Common myeloid progenitor, CD34-positive (primary cell): ENCODE measurements around the gene NPR1.
A peak's percentile ranks its signal among the peaks of the same experiment; 100 is the strongest.

Source experiments
- CTCF ChIA-PET: fragments of 350-600 bp; sonication (Branson Sonifier 250); formaldehyde crosslinking; loops from one replicate; lab custom pipeline; 2021; ENCODE audit warnings: antibody characterized with exemption; lab: Charles Lee
- POLR2A ChIA-PET: fragments of 350-600 bp; sonication (Branson Sonifier 250); formaldehyde crosslinking; loops from one replicate; lab custom pipeline; 2021; ENCODE audit warnings: antibody characterized with exemption; lab: Charles Lee
- DNase-seq, 3 donors: peaks; one replicate each; pipeline versions ENCODE4 v3.0.0 to v3.0.0-alpha.2; 2013
- H3K27ac ChIP-seq, 2 experiments: 1 replicate in 1 of 2; 2 replicates in 1 of 2; pipeline ENCODE4 v1.7.0; 2013; ENCODE audit warnings: inconsistent platforms in 2 of 2, low read length in 2 of 2, mild to moderate bottlenecking in 2 of 2, low read depth in 1 of 2, moderate library complexity in 1 of 2; ENCODE audit not compliant: severe bottlenecking in 2 of 2, insufficient read depth in 1 of 2, poor library complexity in 1 of 2
- H3K27me3 ChIP-seq, 5 experiments: replicated peaks in 2 of 5; 1 replicate in 3 of 5; 2 replicates in 2 of 5; pipeline versions ENCODE4 v1.6.1 to v1.7.0; 2013; ENCODE audit warnings: low read length in 4 of 5, mild to moderate bottlenecking in 2 of 5, moderate library complexity in 2 of 5, inconsistent platforms in 1 of 5; ENCODE audit not compliant: insufficient read depth in 5 of 5, control insufficient read depth in 4 of 5
- H3K36me3 ChIP-seq, 4 experiments: 1 replicate in 2 of 4; 2 replicates in 2 of 4; pipeline versions ENCODE4 v1.6.1 to v1.7.0; 2013; ENCODE audit warnings: low read length in 3 of 4, control low read depth in 1 of 4, mild to moderate bottlenecking in 1 of 4; ENCODE audit not compliant: control insufficient read depth in 4 of 4, insufficient read depth in 4 of 4
- H3K4me1 ChIP-seq, 4 experiments: 1 replicate in 3 of 4; 2 replicates in 1 of 4; pipeline versions ENCODE4 v1.6.1 to v1.7.1; 2013; ENCODE audit warnings: low read length in 3 of 4, mild to moderate bottlenecking in 3 of 4, control low read depth in 1 of 4, inconsistent platforms in 1 of 4, moderate library complexity in 1 of 4; ENCODE audit not compliant: control insufficient read depth in 4 of 4, insufficient read depth in 4 of 4; ENCODE audit errors: control extremely low read depth in 1 of 4
- H3K4me3 ChIP-seq, 7 experiments: 1 replicate in 4 of 7; 2 replicates in 3 of 7; pipeline versions ENCODE4 v1.5.1 to v1.7.0; 2013; ENCODE audit warnings: mild to moderate bottlenecking in 7 of 7, low read length in 6 of 7, moderate library complexity in 6 of 7, inconsistent platforms in 2 of 7, low read depth in 2 of 7, control low read depth in 1 of 7; ENCODE audit not compliant: insufficient read depth in 4 of 7, control insufficient read depth in 1 of 7; ENCODE audit errors: extremely low read depth in 1 of 7
- H3K9me3 ChIP-seq, 5 experiments: 1 replicate in 4 of 5; 2 replicates in 1 of 5; pipeline versions ENCODE4 v1.6.1 to v1.7.1; 2013; ENCODE audit warnings: low read length in 4 of 5, mild to moderate bottlenecking in 2 of 5, inconsistent platforms in 1 of 5, low read depth in 1 of 5, moderate library complexity in 1 of 5; ENCODE audit not compliant: control insufficient read depth in 4 of 5, insufficient read depth in 2 of 5; ENCODE audit errors: control extremely low read depth in 1 of 5
- WGBS: methylation state at CpG from one replicate; pipeline ENCODE4 v1.1.5; 2013; ENCODE audit not compliant: insufficient coverage; 5-methylcytosine and 5-hydroxymethylcytosine counted together

Gene NPR1

GRCh38 chr1:153673511-153673910 lies 5.0 kb upstream of the NPR1 start:
- peaks cover 0 to 13% (median 2%) of the 10 kb centered on the region in 4 experiments for H3K36me3 ChIP-seq
- H3K4me3 ChIP-seq, result no peak overlapping the region
- H3K27ac ChIP-seq, result no peak overlapping the region
- POLR2A ChIA-PET, result no interaction called here
- no CpG with 5 or more reads among the region's 2 CpGs for WGBS
- no peak for DNase-seq
- CTCF ChIA-PET, result no interaction called here
- peaks cover 0 to 9% (median 5%) of the 10 kb centered on the region in 5 experiments for H3K27me3 ChIP-seq
- H3K9me3 ChIP-seq, result no peaks in the 10 kb centered on the region
- peaks cover 4 to 21% (median 17%) of the 10 kb centered on the region in 4 experiments for H3K4me1 ChIP-seq

- 2% methylated on average over 20 of the region's 29 CpGs for WGBS
- Histone ChIP-seq H3K9me3 (no peaks in the 10 kb centered on the region), H3K4me1 (peaks cover 0 to 23% (median 21%) of the 10 kb centered on the region in 4 experiments), H3K36me3 (no peaks in the 10 kb centered on the region), H3K27me3 (peaks cover 5 to 43% (median 24%) of the 10 kb centered on the region in 5 experiments), H3K27ac (no peak overlapping the region), H3K4me3 (peak overlapping the region in 4 of 7 experiments; percentile 43 to 72 (median 64))
- CTCF ChIA-PET, result interaction anchor here (0.6 to 3.6 kb wide), 13 partner anchors 10 to 168 kb away, joined by 3 to 21 read pairs (median 4); partner anchors contain the start of genes INTS3, S100A13 and SLC27A3
- peak; percentile 49 to 60 (median 59) for DNase-seq
- POLR2A ChIA-PET, result no interaction called here
Observed at GRCh38 chr1:153677718-153678518, 570 bp upstream of the NPR1 start.

- H3K4me1 ChIP-seq, result peaks cover 0 to 23% (median 21%) of the 10 kb centered on the region in 4 experiments
- H3K27ac ChIP-seq, result no peak overlapping the region
- H3K9me3 ChIP-seq, result no peaks in the 10 kb centered on the region
- peak overlapping the region; percentile 11 to 72 (median 50) for H3K4me3 ChIP-seq
- peak; percentile 22 to 62 (median 46) for DNase-seq
- ChIA-PET POLR2A (interaction anchor here (0.9 kb wide), 1 partner anchor 48 kb away, joined by 3 read pairs; no protein-coding TSS in a partner anchor), CTCF (interaction anchor here (1.0 to 2.3 kb wide), 11 partner anchors 8 to 169 kb away, joined by 3 to 5 read pairs (median 3); no protein-coding TSS in a partner anchor)
- peaks cover 5 to 43% (median 24%) of the 10 kb centered on the region in 5 experiments for H3K27me3 ChIP-seq
- 3% methylated on average over 60 of the region's 73 CpGs for WGBS
- no peaks in the 10 kb centered on the region for H3K36me3 ChIP-seq
Observed at GRCh38 chr1:153679337-153680119, 1.0 kb downstream of the NPR1 start.

- CTCF ChIA-PET, result interaction anchor here (1.0 to 2.0 kb wide), 10 partner anchors 8 to 169 kb away, joined by 3 to 5 read pairs (median 3); no protein-coding TSS in a partner anchor
- no peak for DNase-seq
- peak overlapping the region in 3 of 7 experiments; percentile 63 to 72 (median 66) for H3K4me3 ChIP-seq
- no peaks in the 10 kb centered on the region for H3K36me3 ChIP-seq
- WGBS, result 53% methylated on average over 5 of the region's 10 CpGs
- H3K27ac ChIP-seq, result no peak overlapping the region
- peaks cover 0 to 23% (median 21%) of the 10 kb centered on the region in 4 experiments for H3K4me1 ChIP-seq
- H3K9me3 ChIP-seq, result no peaks in the 10 kb centered on the region
- POLR2A ChIA-PET, result interaction anchor here (0.9 kb wide), 1 partner anchor 47 kb away, joined by 3 read pairs; no protein-coding TSS in a partner anchor
- peaks cover 5 to 43% (median 24%) of the 10 kb centered on the region in 5 experiments for H3K27me3 ChIP-seq
Observed at GRCh38 chr1:153680120-153680403, 1.6 kb downstream of the NPR1 start.

- POLR2A ChIA-PET, result no interaction called here
- no peak for DNase-seq
- no peak overlapping the region for H3K4me3 ChIP-seq
- no peaks in the 10 kb centered on the region for H3K9me3 ChIP-seq
- 98% methylated on average over 7 of the region's 7 CpGs for WGBS
- peaks cover 0 to 42% (median 24%) of the 10 kb centered on the region in 5 experiments for H3K27me3 ChIP-seq
- CTCF ChIA-PET, result no interaction called here
- H3K36me3 ChIP-seq, result no peaks in the 10 kb centered on the region
- H3K4me1 ChIP-seq, result peaks cover 0 to 23% (median 21%) of the 10 kb centered on the region in 4 experiments
- no peak overlapping the region for H3K27ac ChIP-seq
Observed at GRCh38 chr1:153682730-153683129, 4.2 kb downstream of the NPR1 start.

- H3K4me3 ChIP-seq, result no peak overlapping the region
- no peaks in the 10 kb centered on the region for H3K36me3 ChIP-seq
- no peaks in the 10 kb centered on the region for H3K9me3 ChIP-seq
- H3K27ac ChIP-seq, result no peak overlapping the region
- H3K4me1 ChIP-seq, result peaks cover 0 to 12% (median 11%) of the 10 kb centered on the region in 4 experiments
- DNase-seq, result no peak
- CTCF ChIA-PET, result no interaction called here
- WGBS, result 100% methylated on average over 4 of the region's 5 CpGs
- peaks cover 0 to 31% (median 23%) of the 10 kb centered on the region in 5 experiments for H3K27me3 ChIP-seq
- POLR2A ChIA-PET, result no interaction called here
Observed at GRCh38 chr1:153683854-153684253, 5.4 kb downstream of the NPR1 start.
